ENCODE results near the gene KHDRBS1.
"Not testable (repeated sequence)": the region's sequence is repeated elsewhere in the genome, so short reads cannot be mapped to it uniquely, and the experiment has no call there.

The KHDRBS1 gene

GRCh38 chr1:32060914-32061313, 47.2 kb downstream of the KHDRBS1 start:
- no peak for DNase-seq (ENCODE audit: low read depth in 2 of 2)
- no peak overlapping the region for H3K4me3 ChIP-seq (replicated peaks in 1 of 2; ENCODE audit: low read depth in 2 of 2, low read length in 2 of 2)
- no peak for TF ChIP-seq CTCF (IDR thresholded peaks at IDR 0.05; ENCODE audit: low read depth, low read length)

- no peak overlapping the region for H3K4me3 ChIP-seq (replicated peaks in 1 of 2; ENCODE audit: low read depth in 2 of 2, low read length in 2 of 2)
- peak in 1 of 2 donors; percentile 34 for DNase-seq (ENCODE audit: low read depth in 2 of 2)
- no peak for TF ChIP-seq CTCF (IDR thresholded peaks at IDR 0.05; ENCODE audit: low read depth, low read length)
Observed at GRCh38 chr1:32062867-32063230, 49.2 kb downstream of the KHDRBS1 start.

GRCh38 chr1:32063261-32063681, 49.6 kb downstream of the KHDRBS1 start:
- TF ChIP-seq CTCF (IDR thresholded peaks at IDR 0.05; ENCODE audit: low read depth, low read length) = peak; percentile 58
- no peak overlapping the region for H3K4me3 ChIP-seq (replicated peaks in 1 of 2; ENCODE audit: low read depth in 2 of 2, low read length in 2 of 2)
- peak; percentile 78 to 81 for DNase-seq (ENCODE audit: low read depth in 2 of 2)

GRCh38 chr1:32065613-32066488, 52.2 kb downstream of the KHDRBS1 start:
- DNase-seq (ENCODE audit: low read depth in 2 of 2) = peak in 1 of 2 donors; percentile 43
- H3K4me3 ChIP-seq (replicated peaks in 1 of 2; ENCODE audit: low read depth in 2 of 2, low read length in 2 of 2) = not testable (repeated sequence)

GRCh38 chr1:32066489-32066873, 52.8 kb downstream of the KHDRBS1 start:
- no peak for TF ChIP-seq CTCF (IDR thresholded peaks at IDR 0.05; ENCODE audit: low read depth, low read length)
- no peak overlapping the region for H3K4me3 ChIP-seq (replicated peaks in 1 of 2; ENCODE audit: low read depth in 2 of 2, low read length in 2 of 2)
- DNase-seq (ENCODE audit: low read depth in 2 of 2) = peak; percentile 91 to 93

GRCh38 chr1:32068957-32069588, 55.4 kb downstream of the KHDRBS1 start:
- no peak for TF ChIP-seq CTCF (IDR thresholded peaks at IDR 0.05; ENCODE audit: low read depth, low read length)
- peak; percentile 52 to 65 for DNase-seq (ENCODE audit: low read depth in 2 of 2)
- no peak overlapping the region for H3K4me3 ChIP-seq (replicated peaks in 1 of 2; ENCODE audit: low read depth in 2 of 2, low read length in 2 of 2)
